Activated CD4-positive, alpha-beta memory T cell treated with anti-CD3 and anti-CD28 coated beads, Interleukin-2, amount 10 ng/mL, durations not matched to agents 7 days and 5 days (primary cell): Measurements from ENCODE around the gene PDE4B. TPM values are rescaled to one million over a fixed set of nuclear protein-coding genes. Genes with fewer than 3 reads are reported as not detected.
"Not testable (repeated sequence)": the region's sequence is repeated elsewhere in the genome, so short reads cannot be mapped to it uniquely, and the experiment has no call there.

Experiments used
- CTCF ChIA-PET: fragments of 350-600 bp; sonication (Branson Sonifier 250); formaldehyde crosslinking; loops from one replicate; lab custom pipeline; 2021; ENCODE audit warnings: antibody characterized with exemption, inconsistent platforms; lab: Charles Lee
- POLR2A ChIA-PET: fragments of 350-600 bp; sonication (Branson Sonifier 250); formaldehyde crosslinking; loops from one replicate; lab custom pipeline; 2021; ENCODE audit warnings: antibody characterized with exemption; lab: Charles Lee
- DNase-seq: peaks from one replicate; pipeline ENCODE4 v3.0.0-alpha.2; 2020
- H3K27ac Mint-ChIP-seq: one replicate; pipeline ENCODE4 v1.8.0; 2021; ENCODE audit warnings: mild to moderate bottlenecking, mixed read lengths
- H3K27me3 Mint-ChIP-seq: one replicate; pipeline ENCODE4 v1.8.0; 2021; ENCODE audit warnings: mixed read lengths
- H3K36me3 Mint-ChIP-seq: one replicate; pipeline ENCODE4 v1.8.0; 2021; ENCODE audit warnings: low read depth, mixed read lengths
- H3K4me1 Mint-ChIP-seq: one replicate; pipeline ENCODE4 v1.8.0; 2021; ENCODE audit warnings: mixed read lengths
- H3K4me3 Mint-ChIP-seq: one replicate; pipeline ENCODE4 v1.8.0; 2021; ENCODE audit warnings: mild to moderate bottlenecking, mixed read lengths
- H3K9me3 Mint-ChIP-seq: one replicate; pipeline ENCODE4 v1.8.0; 2021; ENCODE audit warnings: mixed read lengths
- total RNA-seq, 2 experiments: library from RNA; stranded (reverse); gene quantifications; one replicate each; pipeline ENCODE4 v1.2.3, GENCODE V29; 2021

PDE4B gene
- total RNA-seq, 2 experiments from 2014 or later, result 46.8 to 48.0 TPM

GRCh38 chr1:65949230-65949626 is 156.5 kb downstream of the PDE4B start:
- POLR2A ChIA-PET, result no interaction called here
- no peaks in the 10 kb centered on the region for H3K4me1 Mint-ChIP-seq
- H3K27me3 Mint-ChIP-seq, result peaks cover 4% of the 10 kb centered on the region
- no peak overlapping the region for H3K4me3 Mint-ChIP-seq
- no peak overlapping the region for H3K27ac Mint-ChIP-seq
- DNase-seq, result no peak
- CTCF ChIA-PET, result no interaction called here
- H3K36me3 Mint-ChIP-seq, result no peaks in the 10 kb centered on the region
- H3K9me3 Mint-ChIP-seq, result no peaks in the 10 kb centered on the region

GRCh38 chr1:65949933-65950332 is 157.2 kb downstream of the PDE4B start:
- no peak for DNase-seq
- CTCF ChIA-PET, result interaction anchor here (0.6 kb wide), 1 partner anchor 738 kb away, joined by 3 read pairs; no protein-coding TSS in a partner anchor
- no peaks in the 10 kb centered on the region for H3K36me3 Mint-ChIP-seq
- no peak overlapping the region for H3K27ac Mint-ChIP-seq
- H3K27me3 Mint-ChIP-seq, result no peaks in the 10 kb centered on the region
- H3K9me3 Mint-ChIP-seq, result no peaks in the 10 kb centered on the region
- POLR2A ChIA-PET, result no interaction called here
- H3K4me1 Mint-ChIP-seq, result no peaks in the 10 kb centered on the region
- H3K4me3 Mint-ChIP-seq, result no peak overlapping the region

GRCh38 chr1:65952696-65953095 is 160.0 kb downstream of the PDE4B start:
- no peaks in the 10 kb centered on the region for H3K9me3 Mint-ChIP-seq
- POLR2A ChIA-PET, result no interaction called here
- DNase-seq, result no peak
- H3K4me1 Mint-ChIP-seq, result no peaks in the 10 kb centered on the region
- no peaks in the 10 kb centered on the region for H3K36me3 Mint-ChIP-seq
- no peak overlapping the region for H3K4me3 Mint-ChIP-seq
- CTCF ChIA-PET, result interaction anchor here (2.4 kb wide), 1 partner anchor 290 kb away, joined by 8 read pairs; no protein-coding TSS in a partner anchor
- no peaks in the 10 kb centered on the region for H3K27me3 Mint-ChIP-seq
- H3K27ac Mint-ChIP-seq, result no peak overlapping the region

GRCh38 chr1:65953170-65953569 is 160.5 kb downstream of the PDE4B start:
- Mint-ChIP-seq H3K27ac (no peak overlapping the region), H3K36me3 (no peaks in the 10 kb centered on the region), H3K4me1 (no peaks in the 10 kb centered on the region), H3K9me3 (no peaks in the 10 kb centered on the region), H3K4me3 (no peak overlapping the region), H3K27me3 (no peaks in the 10 kb centered on the region)
- DNase-seq, result no peak
- ChIA-PET POLR2A (no interaction called here), CTCF (interaction anchor here (2.4 kb wide), 1 partner anchor 289 kb away, joined by 8 read pairs; no protein-coding TSS in a partner anchor)

GRCh38 chr1:65955071-65955470 is 162.4 kb downstream of the PDE4B start:
- Mint-ChIP-seq H3K27ac (no peak overlapping the region), H3K9me3 (no peaks in the 10 kb centered on the region), H3K4me3 (no peak overlapping the region), H3K36me3 (no peaks in the 10 kb centered on the region), H3K4me1 (peaks cover 7% of the 10 kb centered on the region), H3K27me3 (no peaks in the 10 kb centered on the region)
- ChIA-PET POLR2A (no interaction called here), CTCF (interaction anchor here (3.4 kb wide), 2 partner anchors 287 to 491 kb away, joined by 24 to 53 read pairs; no protein-coding TSS in a partner anchor)
- no peak for DNase-seq

GRCh38 chr1:65955503-65955902 is 162.8 kb downstream of the PDE4B start:
- POLR2A ChIA-PET, result no interaction called here
- Mint-ChIP-seq H3K36me3 (no peaks in the 10 kb centered on the region), H3K27me3 (no peaks in the 10 kb centered on the region), H3K4me1 (peaks cover 10% of the 10 kb centered on the region), H3K4me3 (no peak overlapping the region), H3K27ac (no peak overlapping the region), H3K9me3 (no peaks in the 10 kb centered on the region)
- DNase-seq, result no peak
- CTCF ChIA-PET, result interaction anchor here (1.3 to 3.4 kb wide), 5 partner anchors 282 to 494 kb away, joined by 3 to 53 read pairs (median 11); no protein-coding TSS in a partner anchor

- no peak overlapping the region for H3K4me3 Mint-ChIP-seq
- ChIA-PET CTCF (interaction anchor here (1.0 to 8.5 kb wide), 14 partner anchors 11 to 545 kb away, joined by 3 to 95 read pairs (median 6); no protein-coding TSS in a partner anchor), POLR2A (no interaction called here)
- no peaks in the 10 kb centered on the region for H3K36me3 Mint-ChIP-seq
- no peaks in the 10 kb centered on the region for H3K27me3 Mint-ChIP-seq
- no peak overlapping the region for H3K27ac Mint-ChIP-seq
- H3K4me1 Mint-ChIP-seq, result peaks cover 10% of the 10 kb centered on the region
- no peaks in the 10 kb centered on the region for H3K9me3 Mint-ChIP-seq
- no peak for DNase-seq
Measured at GRCh38 chr1:65958561-65959350, 166.1 kb downstream of the PDE4B start.

- Mint-ChIP-seq H3K4me1 (peaks cover 10% of the 10 kb centered on the region), H3K27me3 (no peaks in the 10 kb centered on the region), H3K27ac (no peak overlapping the region), H3K4me3 (no peak overlapping the region), H3K9me3 (no peaks in the 10 kb centered on the region), H3K36me3 (no peaks in the 10 kb centered on the region)
- ChIA-PET POLR2A (no interaction called here), CTCF (interaction anchor here (0.9 to 8.5 kb wide), 12 partner anchors 12 to 544 kb away, joined by 3 to 95 read pairs (median 5); no protein-coding TSS in a partner anchor)
- no peak for DNase-seq
Measured at GRCh38 chr1:65959896-65960567, 167.3 kb downstream of the PDE4B start.

- POLR2A ChIA-PET, result interaction anchor here (2.3 kb wide), 1 partner anchor 279 kb away, joined by 6 read pairs; no protein-coding TSS in a partner anchor
- Mint-ChIP-seq H3K4me3 (no peak overlapping the region), H3K27ac (no peak overlapping the region), H3K4me1 (peaks cover 10% of the 10 kb centered on the region), H3K27me3 (no peaks in the 10 kb centered on the region), H3K36me3 (no peaks in the 10 kb centered on the region), H3K9me3 (peaks cover 2% of the 10 kb centered on the region)
- no peak for DNase-seq
- CTCF ChIA-PET, result interaction anchor here (3.6 to 8.5 kb wide), 2 partner anchors 279 to 483 kb away, joined by 16 to 95 read pairs; no protein-coding TSS in a partner anchor
Measured at GRCh38 chr1:65963156-65963888, 170.6 kb downstream of the PDE4B start.

GRCh38 chr1:65964123-65964522 is 171.4 kb downstream of the PDE4B start:
- Mint-ChIP-seq H3K27me3 (no peaks in the 10 kb centered on the region), H3K9me3 (peaks cover 2% of the 10 kb centered on the region), H3K27ac (no peak overlapping the region), H3K36me3 (no peaks in the 10 kb centered on the region), H3K4me3 (no peak overlapping the region), H3K4me1 (peaks cover 8% of the 10 kb centered on the region)
- ChIA-PET POLR2A (no interaction called here), CTCF (interaction anchor here (3.6 to 8.5 kb wide), 2 partner anchors 278 to 482 kb away, joined by 16 to 95 read pairs; no protein-coding TSS in a partner anchor)
- no peak for DNase-seq

GRCh38 chr1:65965112-65965996 is 172.7 kb downstream of the PDE4B start:
- no peaks in the 10 kb centered on the region for H3K27me3 Mint-ChIP-seq
- H3K9me3 Mint-ChIP-seq, result peaks cover 2% of the 10 kb centered on the region
- H3K4me1 Mint-ChIP-seq, result peaks cover under 1% of the 10 kb centered on the region
- no peak for DNase-seq
- no peaks in the 10 kb centered on the region for H3K36me3 Mint-ChIP-seq
- H3K4me3 Mint-ChIP-seq, result no peak overlapping the region
- CTCF ChIA-PET, result interaction anchor here (1.2 to 8.5 kb wide), 3 partner anchors 277 to 481 kb away, joined by 3 to 95 read pairs (median 16); no protein-coding TSS in a partner anchor
- no peak overlapping the region for H3K27ac Mint-ChIP-seq
- POLR2A ChIA-PET, result no interaction called here

- H3K27ac Mint-ChIP-seq, H3K9me3 Mint-ChIP-seq, POLR2A ChIA-PET, H3K36me3 Mint-ChIP-seq, H3K4me1 Mint-ChIP-seq, DNase-seq, H3K4me3 Mint-ChIP-seq, H3K27me3 Mint-ChIP-seq: not testable (repeated sequence)
- CTCF ChIA-PET, result interaction anchor here (0.9 to 1.1 kb wide), 2 partner anchors 275 to 479 kb away, joined by 3 read pairs; no protein-coding TSS in a partner anchor
Measured at GRCh38 chr1:65967492-65967891, 174.8 kb downstream of the PDE4B start.
